ENCODE data around the gene SRL. TPM values are rescaled to one million over a fixed set of nuclear protein-coding genes. Genes with fewer than 3 reads are reported as not detected.

The SRL gene
- total and polyA plus RNA-seq, 2 donors (not counting 1 experiment from before 2014, with no cell fraction given): not detected

- peak overlapping the region; percentile 95 for H2AFZ ChIP-seq (ENCODE audit: insufficient read depth, low read depth, low read length, poor library complexity, severe bottlenecking)
- WGBS (ENCODE audit: insufficient coverage): under 1% methylated on average over 59 of the region's 72 CpGs
- ATAC-seq (ENCODE audit: low read depth): peak; percentile 76
Measured at GRCh38 chr16:4271176-4272113, 29.6 kb upstream of the SRL start.

More at GRCh38 chr16:4271176-4272113, 29.6 kb upstream of the SRL start:
- peak overlapping the region; percentile 89 for H3K4me3 Mint-ChIP-seq
- ChIA-PET CTCF (interaction anchor here (0.9 to 6.4 kb wide), 10 partner anchors 10 to 131 kb away, joined by 3 to 97 read pairs (median 4); no protein-coding TSS in a partner anchor), POLR2A (interaction anchor here (0.6 to 1.6 kb wide), 6 partner anchors 18 to 989 kb away, joined by 3 to 13 read pairs (median 4); partner anchors contain the start of gene ZNF263)
- peaks cover 11% of the 10 kb centered on the region for H3K4me1 Mint-ChIP-seq
- Histone ChIP-seq H3K36me3 (replicated peaks in 1 of 2; ENCODE audit: control extremely low read depth in 1 of 2, control insufficient read depth in 1 of 2, extremely low read depth in 1 of 2, insufficient read depth in 2 of 2, low read length in 1 of 2) (peaks cover 0 to 3% of the 10 kb centered on the region in 2 experiments), H3K4me3 (ENCODE audit: control extremely low read depth in 1 of 5, extremely low read depth in 1 of 5, insufficient read depth in 1 of 5, low read depth in 2 of 5, low read length in 4 of 5) (peak overlapping the region; percentile 43 to 99 (median 92)), H3K9me3 (ENCODE audit: control extremely low read depth in 1 of 3, control insufficient read depth in 2 of 3, insufficient read depth in 1 of 3, low read length in 2 of 3) (no peaks in the 10 kb centered on the region), H3K79me2 (ENCODE audit: control insufficient read depth, insufficient read depth, low read length) (peaks cover 51% of the 10 kb centered on the region), H3K27ac (ENCODE audit: low read length in 2 of 2) (peak overlapping the region; percentile 38 to 42), H3K4me2 (replicated peaks; ENCODE audit: low read depth, low read length, poor library complexity, severe bottlenecking) (peak overlapping the region; percentile 98), H3K4me1 (ENCODE audit: control insufficient read depth in 2 of 2, insufficient read depth in 2 of 2, low read length in 2 of 2) (peaks cover 7 to 13% of the 10 kb centered on the region in 2 donors), H3K9ac (ENCODE audit: low read length) (peak overlapping the region; percentile 95), H3K27me3 (replicated peaks in 1 of 4; ENCODE audit: control extremely low read depth in 1 of 4, control insufficient read depth in 3 of 4, insufficient read depth in 4 of 4, low read length in 3 of 4) (no peaks in the 10 kb centered on the region), H4K20me1 (ENCODE audit: control insufficient read depth, insufficient read depth, low read length, poor library complexity, severe bottlenecking) (peaks cover 44% of the 10 kb centered on the region)
- peak; percentile 91 for DNase-seq
- intact Hi-C loops (cut with micrococcal nuclease): loop anchor here (1.0 to 10.0 kb wide), 8 partner anchors 17 to 814 kb away; partner anchors contain the start of genes ADCY9, ANKS3, CORO7 and DNAAF8
- TF ChIP-seq CTCF (IDR thresholded peaks at IDR 0.05) (peak; percentile 21), EZH2 (IDR thresholded peaks at IDR 0.05; ENCODE audit: borderline replicate concordance, insufficient read depth, low read depth, low read length, poor library complexity, severe bottlenecking) (no peak)
- H3K9me3 Mint-ChIP-seq (ENCODE audit: insufficient read depth): no peaks in the 10 kb centered on the region
- H3K27ac Mint-ChIP-seq: peak overlapping the region; percentile 85
- no peaks in the 10 kb centered on the region for H3K27me3 Mint-ChIP-seq
